HK-2 (cell line): ENCODE data around the gene ZC2HC1C.

ENCODE experiments used
- DNase-seq: peaks from one replicate; pipeline ENCODE4 v3.0.0-alpha.2; 2018; ENCODE audit not compliant: unreplicated experiment

The ZC2HC1C gene

GRCh38 chr14:75091251-75091650 is 21.8 kb downstream of the ZC2HC1C start:
- no peak for DNase-seq

DNA sequence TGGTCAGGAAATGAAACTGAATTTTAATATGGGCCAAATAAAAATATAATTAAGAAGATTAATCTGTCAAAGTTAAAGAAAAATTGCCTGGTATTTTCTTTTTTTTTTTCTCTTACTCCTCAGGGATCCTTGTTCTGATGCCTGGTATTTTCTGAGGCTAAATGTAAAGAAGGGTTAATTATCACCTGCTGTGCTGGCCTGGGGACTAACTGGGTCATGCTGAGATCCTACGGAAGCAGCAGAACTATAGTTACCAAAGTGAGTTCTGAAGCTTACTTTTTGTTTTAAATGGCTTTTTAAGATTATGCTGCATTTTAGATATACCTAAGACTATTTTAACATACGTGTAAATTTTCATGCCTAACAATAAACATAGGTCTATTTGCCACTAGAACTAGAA is 23.3 kb downstream of the ZC2HC1C start:
- no peak for DNase-seq

GRCh38 chr14:75094896-75095295 is 25.5 kb downstream of the ZC2HC1C start:
- no peak for DNase-seq

GRCh38 chr14:75095690-75096089 is 26.2 kb downstream of the ZC2HC1C start:
- DNase-seq, result no peak

GRCh38 chr14:75096959-75097358 is 27.5 kb downstream of the ZC2HC1C start:
- DNase-seq, result no peak

DNA sequence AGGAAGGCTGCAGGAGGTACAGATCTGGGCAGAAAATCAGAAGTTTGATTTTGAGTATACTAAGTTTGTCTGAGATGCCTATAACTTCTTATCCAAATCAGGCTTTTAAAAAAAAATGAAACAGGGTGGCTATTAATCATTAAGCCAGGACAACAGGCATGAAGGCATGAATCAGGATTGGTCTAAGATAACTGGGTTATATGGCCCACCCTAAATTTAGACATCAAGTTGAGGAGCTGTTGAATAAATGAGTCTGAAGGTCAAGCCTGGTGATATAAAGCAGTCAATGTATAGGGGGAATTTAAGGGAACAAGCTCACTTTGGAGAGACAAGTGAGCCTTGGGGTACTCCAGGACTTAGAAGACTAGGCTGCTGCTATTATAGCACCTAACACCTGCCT is 28.8 kb downstream of the ZC2HC1C start:
- DNase-seq, result no peak

DNA sequence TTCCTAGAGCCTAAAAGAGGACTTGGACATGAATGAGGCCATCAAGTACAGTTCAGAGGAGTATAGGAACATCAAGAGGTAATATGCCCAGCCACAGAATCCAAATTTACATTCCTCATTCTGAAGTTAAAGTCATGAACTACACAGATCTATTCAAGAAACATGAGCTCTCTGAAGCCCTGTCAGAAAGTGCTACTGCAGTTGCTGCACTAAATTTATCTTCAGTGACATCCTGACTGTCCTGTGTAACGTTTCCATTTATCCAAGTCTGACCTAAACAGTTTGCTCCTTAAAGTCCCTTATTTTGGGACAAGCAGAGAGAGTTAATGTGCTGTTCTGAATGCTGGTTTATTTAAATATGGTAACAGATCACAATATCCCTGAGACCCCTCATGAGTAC is 29.2 kb downstream of the ZC2HC1C start:
- no peak for DNase-seq

DNA sequence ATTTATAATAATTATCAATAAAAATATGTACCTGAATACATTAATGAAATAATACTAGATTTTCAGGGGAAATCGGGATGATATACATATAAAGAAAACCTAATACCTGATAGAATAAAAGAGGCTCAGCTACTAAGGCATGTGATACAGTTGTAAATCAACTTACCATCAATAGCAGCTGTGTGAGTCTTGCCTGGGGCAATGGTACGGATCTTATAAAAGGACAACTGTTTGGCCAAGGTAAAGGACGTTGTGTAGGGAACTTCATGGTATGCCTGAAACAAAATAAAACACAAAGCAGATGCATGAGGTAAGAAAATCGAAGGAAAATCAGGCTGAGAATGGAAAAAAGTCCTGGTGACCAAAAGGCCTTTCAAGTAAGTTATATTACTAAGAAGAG is 32.0 kb downstream of the ZC2HC1C start:
- DNase-seq, result no peak

GRCh38 chr14:75107186-75107585 is 37.7 kb downstream of the ZC2HC1C start:
- DNase-seq, result no peak

- no peak for DNase-seq
Observed at GRCh38 chr14:75109877-75110276, 40.4 kb downstream of the ZC2HC1C start.

- no peak for DNase-seq
Observed at GRCh38 chr14:75113932-75114539, 44.6 kb downstream of the ZC2HC1C start.

- no peak for DNase-seq
Observed at GRCh38 chr14:75119056-75119455, 49.6 kb downstream of the ZC2HC1C start.

DNA sequence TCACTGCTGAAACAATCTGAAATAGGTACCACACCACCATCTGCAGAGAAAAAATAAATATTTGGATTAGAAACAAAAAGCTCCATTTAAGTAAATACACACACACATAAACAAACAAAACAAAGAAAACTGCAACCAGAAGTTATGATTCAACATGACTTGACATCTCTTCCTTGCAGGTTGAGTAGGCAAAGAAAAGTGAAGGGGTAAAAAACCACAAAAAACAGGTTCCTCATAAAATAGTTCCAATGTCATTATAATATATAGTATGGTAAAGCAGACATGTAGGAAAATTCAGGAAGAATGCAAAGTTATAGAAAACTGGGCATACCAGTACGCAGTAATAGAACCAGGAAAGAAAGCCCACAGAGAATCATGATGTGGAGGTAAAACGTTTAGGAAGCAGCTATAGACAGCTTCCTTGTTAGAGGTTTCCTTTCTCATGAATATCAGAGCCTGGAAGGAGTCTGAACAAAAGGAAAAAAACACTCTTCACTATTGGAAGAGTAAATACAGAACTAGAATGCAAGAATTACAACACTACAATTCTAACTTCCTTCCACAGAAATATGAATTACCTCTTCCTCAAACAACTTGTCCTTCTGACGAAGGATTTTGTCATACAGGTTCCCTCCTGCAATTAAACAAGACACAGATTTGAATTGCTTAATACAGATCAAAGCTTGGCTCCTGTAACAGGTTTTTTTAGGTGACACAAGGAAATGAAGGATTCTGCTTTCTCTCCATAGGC is 51.3 kb downstream of the ZC2HC1C start:
- no peak for DNase-seq

GRCh38 chr14:75121552-75121951 is 52.1 kb downstream of the ZC2HC1C start:
- no peak for DNase-seq

- DNase-seq, result peak; percentile 33
Observed at GRCh38 chr14:75123991-75124390, 54.5 kb downstream of the ZC2HC1C start.

DNA sequence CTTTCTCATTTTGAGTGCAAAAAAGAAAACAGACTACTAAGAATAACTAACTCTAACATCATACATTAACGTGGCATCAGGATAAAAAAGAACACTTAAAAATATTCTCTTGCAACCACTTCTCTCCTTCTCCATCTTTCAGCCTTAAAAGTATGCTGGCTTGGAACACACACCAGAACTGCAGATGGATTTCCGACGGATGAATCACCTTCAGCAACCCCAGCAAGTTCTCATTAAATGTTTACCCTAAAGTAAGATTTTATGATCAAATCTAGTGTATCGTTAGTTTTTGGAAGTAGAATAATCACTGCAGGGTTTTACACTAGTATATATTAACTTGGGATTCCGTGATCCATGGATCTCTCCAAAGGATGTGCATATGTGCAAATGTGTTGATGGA is 56.2 kb downstream of the ZC2HC1C start:
- no peak for DNase-seq

DNA sequence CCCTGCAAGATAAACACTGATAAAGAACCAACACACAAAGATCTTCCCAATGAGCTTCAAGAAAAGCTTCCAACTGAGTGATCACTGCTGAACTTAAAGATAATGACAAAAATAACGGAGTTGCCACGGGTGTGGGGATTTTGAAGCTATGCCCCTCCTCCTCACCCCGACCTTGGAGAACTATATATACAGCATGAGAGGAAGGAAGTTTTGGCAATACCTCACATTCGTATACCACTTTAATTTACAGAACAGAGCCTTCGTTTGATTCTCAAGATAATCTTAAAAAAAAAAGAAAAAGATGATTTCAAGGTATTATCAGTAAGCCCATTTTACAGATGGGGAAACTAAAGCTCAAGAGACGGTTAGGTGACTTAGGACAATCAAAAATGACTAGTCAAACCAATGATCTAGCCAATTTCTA is 56.7 kb downstream of the ZC2HC1C start:
- no peak for DNase-seq

GRCh38 chr14:75126679-75127473 is 57.4 kb downstream of the ZC2HC1C start, which contains the start of gene NEK9:
NEK9 (minus strand) TSS chr14:75127048; CDS start chr14:75126921, 127 bp downstream.
- DNase-seq, result peak; percentile 90

DNA sequence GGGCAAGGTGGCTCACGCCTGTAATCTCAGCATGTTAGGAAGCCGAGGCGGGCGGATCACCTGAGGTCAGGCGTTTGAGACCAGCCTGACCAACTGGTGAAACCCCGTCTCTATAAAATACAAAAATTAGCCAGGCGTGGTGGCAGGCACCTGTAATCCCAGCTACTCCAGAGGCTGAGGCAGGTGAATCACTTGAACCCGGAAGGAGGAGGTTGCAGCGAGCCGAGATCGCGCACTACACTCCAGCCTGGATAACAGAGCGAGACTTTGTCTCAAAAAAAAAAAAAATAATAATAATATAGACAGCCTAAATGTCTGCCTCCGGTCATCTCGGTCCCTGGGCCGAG is 58.0 kb downstream of the ZC2HC1C start:
- peak; percentile 18 for DNase-seq

GRCh38 chr14:75127903-75128595 is 58.6 kb downstream of the ZC2HC1C start:
- DNase-seq, result no peak

DNA sequence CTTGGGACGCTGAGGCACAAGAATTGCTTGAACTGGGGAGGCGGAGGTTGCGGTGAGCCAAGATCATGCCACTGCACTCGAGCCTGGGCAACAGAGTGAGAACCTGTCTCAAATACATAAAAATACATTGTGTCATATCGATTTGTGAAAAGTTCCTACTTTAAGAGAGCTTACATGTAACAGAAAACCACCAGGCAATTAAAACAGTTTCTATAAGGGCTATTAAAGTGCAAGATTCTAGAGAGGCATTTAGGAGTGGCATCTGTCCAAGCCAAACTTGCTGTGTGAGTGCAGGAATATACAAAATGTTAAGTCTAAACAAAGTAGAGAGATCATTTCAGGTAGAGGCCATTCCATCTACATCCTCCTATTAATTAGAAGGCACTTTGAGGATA is 59.2 kb downstream of the ZC2HC1C start:
- no peak for DNase-seq
